CD4-positive, alpha-beta T cell treated with Interleukin-1 beta for 1 hour (primary cell): ENCODE results near the gene ZNRD2.
A peak's percentile ranks its signal among the peaks of the same experiment; 100 is the strongest.
"Not testable (repeated sequence)": the region's sequence is repeated elsewhere in the genome, so short reads cannot be mapped to it uniquely, and the experiment has no call there.

Experiments
- DNase-seq, 2 donors: peaks; one replicate each; pipeline ENCODE4 v3.0.0-alpha.2; 2020 to 2022

The ZNRD2 gene, protein sequence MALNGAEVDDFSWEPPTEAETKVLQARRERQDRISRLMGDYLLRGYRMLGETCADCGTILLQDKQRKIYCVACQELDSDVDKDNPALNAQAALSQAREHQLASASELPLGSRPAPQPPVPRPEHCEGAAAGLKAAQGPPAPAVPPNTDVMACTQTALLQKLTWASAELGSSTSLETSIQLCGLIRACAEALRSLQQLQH

GRCh38 chr11:65569973-65570918 lies at the start of gene ZNRD2:
TSS of gene ZNRD2 (plus strand) at chr11:65570477. CDS start at chr11:65570492, 15 bp downstream.
- peak; percentile 98 to 99 for DNase-seq

DNA sequence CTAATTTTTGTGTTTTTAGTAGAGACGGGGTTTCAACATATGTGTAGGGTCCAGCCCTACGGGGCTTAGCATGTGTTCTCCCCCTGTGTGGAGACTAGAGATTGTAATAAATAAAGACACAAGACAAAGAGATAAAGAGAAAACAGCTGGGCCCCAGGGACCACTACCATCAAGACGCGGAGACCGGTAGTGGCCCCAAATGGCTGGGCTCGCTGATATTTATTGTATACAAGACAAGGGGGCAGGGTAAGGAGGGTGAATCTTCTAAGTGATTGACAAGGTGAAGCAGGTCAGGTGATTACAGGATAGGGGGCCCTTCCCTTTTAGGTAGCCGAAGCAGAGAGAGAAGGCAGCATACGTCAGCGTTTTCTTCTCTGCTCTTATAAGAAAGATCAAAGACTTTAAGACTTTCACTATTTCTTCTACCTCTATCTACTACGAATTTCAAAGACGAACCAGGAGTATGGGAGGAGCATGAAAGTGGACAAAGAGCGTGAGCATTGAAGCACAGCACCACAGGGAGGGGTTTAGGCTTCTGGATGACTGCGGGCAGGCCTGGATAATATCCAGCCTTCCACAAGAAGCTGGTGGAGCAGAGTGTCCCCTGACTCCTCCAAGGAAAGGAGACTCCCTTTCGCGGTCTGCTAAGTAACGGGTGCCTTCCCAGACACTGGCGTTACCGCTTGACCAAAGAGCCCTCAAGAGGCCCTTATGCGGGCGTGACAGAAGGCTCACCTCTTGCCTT lies 48.3 kb upstream of the ZNRD2 start:
- peak; percentile 46 to 50 for DNase-seq

DNA sequence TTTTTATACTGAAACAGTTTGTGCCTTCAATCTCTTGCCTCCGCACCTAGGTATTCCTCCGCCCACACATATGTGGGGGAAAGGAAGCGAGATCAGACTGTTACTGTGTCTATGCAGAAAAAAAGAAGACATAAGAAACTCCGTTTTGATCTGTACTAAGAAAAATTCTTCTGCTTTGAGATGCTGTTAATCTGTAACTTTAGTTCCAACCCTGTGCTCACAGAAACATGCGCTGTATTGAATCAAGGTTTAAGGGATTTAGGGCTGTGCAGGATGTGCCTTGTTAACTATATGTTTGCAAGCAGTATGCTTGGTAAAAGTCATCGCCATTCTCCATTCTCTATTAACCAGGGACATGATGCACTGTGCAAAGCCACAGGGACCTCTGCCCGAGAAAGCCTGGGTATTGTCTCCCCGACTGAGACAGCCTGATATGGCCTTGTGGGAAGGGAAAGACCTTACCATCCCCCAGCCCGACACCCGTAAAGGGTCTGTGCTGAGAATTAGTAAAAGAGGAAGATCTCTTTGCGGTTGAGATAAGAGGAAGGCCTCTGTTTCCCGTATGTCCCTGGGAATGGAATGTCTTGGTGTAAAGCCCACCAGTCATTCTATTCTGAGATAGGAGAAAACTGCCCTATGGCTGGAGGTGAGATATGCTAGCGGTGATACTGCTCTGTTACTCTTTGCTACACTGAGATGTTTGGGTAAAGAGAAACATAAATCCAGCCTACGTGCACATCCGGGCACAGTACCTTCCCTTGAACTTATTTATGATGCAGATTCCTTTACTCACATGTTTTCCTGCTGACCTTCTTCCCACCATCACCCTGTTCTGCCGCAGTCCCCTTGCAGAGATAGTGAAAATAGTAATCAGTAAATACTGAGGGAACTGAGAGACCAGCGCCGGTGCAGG lies 47.3 kb upstream of the ZNRD2 start:
- DNase-seq, result peak; percentile 39

GRCh38 chr11:65523631-65523968 lies 46.7 kb upstream of the ZNRD2 start:
- DNase-seq, result not testable (repeated sequence)

- DNase-seq, result no peak
Measured at GRCh38 chr11:65524014-65524740, 46.1 kb upstream of the ZNRD2 start.

DNA sequence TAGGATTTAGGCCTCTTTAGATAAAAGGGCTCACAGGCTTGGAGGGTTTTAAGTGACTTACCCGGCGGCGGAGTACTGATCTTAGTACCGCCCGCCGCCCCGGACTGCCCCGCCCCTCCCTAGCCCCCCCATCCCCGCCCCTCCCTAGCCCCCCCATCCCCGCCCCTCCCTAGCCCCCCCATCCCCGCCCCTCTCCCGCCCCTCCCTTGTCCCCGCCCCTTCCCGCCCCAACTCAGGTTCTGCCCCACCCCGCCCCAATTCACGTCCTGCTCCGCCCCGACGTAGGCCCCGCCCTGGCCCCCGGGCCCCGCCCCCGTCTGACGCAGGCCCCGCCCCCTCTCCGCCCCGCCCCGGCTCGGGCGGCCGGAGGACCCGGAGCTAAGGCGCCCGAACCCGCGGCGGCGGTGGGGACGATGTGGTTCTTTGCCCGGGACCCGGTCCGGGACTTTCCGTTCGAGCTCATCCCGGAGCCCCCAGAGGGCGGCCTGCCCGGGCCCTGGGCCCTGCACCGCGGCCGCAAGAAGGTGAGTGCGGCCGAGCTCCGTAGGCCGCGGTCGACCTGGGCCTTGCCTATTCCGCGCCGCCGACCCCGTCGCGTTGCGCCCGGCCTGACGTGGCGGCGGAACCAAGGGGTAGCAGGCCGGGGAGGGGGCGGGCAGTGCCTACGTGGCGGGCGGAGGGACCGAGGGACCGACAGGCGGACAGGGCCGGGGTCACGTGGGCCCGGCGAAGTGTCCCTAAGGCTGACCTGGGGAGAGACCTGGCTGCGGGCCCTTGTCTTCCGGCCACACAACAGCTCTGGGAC lies 45.3 kb upstream of the ZNRD2 start, which contains the start of gene SCYL1:
TSS of gene SCYL1 (plus strand) at position 343 of the 805 bp plus-strand sequence. CDS start at position 414, 71 bp downstream.
- peak; percentile 79 to 86 for DNase-seq

- no peak for DNase-seq
Measured at GRCh38 chr11:65525546-65526480, 44.5 kb upstream of the ZNRD2 start.

DNA sequence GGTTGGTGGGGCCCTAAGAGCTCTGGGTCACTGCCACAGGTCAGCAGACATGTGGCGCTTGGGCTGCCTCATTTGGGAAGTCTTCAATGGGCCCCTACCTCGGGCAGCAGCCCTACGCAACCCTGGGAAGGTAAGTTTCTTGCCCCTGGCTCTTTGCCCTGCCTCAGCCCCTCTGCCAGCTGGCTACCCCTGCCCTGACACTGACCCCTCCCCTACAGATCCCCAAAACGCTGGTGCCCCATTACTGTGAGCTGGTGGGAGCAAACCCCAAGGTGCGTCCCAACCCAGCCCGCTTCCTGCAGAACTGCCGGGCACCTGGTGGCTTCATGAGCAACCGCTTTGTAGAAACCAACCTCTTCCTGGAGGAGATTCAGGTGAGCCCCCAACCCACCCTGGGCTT lies 43.5 kb upstream of the ZNRD2 start:
- DNase-seq, result no peak

- no peak for DNase-seq
Measured at GRCh38 chr11:65528819-65529350, 41.4 kb upstream of the ZNRD2 start.

DNA sequence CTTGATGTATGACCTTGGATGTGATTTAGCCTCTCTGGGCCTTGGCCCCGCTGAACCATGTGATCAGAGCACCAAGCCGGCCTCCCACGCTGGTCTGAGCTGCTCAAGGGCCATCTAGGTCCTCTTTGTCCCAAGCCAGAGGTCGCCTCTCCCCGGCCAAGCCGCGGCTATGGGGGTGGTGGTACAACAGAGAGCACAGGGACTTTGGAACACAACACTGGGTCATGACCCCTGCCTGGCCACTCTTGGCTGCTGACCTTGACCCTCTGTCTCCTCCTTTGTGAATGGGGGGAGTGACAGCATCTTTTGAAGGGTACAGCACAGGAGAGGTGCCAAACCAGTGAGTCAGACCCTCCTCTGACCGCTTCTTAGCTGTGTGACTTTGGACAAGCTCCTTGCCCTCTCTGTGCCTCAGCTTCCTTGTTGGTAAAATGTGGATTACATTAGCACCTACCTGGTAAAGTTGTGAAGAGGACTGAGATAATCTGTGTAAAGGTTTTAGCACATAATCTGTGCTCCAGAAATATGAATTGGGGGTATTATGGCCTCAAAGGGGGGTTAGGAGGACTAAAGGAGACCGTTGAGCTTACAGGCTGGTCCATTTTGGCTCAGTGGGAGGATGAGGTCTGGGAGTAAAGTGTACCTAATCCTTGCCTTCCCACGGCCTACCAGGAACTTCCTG lies 40.7 kb upstream of the ZNRD2 start:
- no peak for DNase-seq

DNA sequence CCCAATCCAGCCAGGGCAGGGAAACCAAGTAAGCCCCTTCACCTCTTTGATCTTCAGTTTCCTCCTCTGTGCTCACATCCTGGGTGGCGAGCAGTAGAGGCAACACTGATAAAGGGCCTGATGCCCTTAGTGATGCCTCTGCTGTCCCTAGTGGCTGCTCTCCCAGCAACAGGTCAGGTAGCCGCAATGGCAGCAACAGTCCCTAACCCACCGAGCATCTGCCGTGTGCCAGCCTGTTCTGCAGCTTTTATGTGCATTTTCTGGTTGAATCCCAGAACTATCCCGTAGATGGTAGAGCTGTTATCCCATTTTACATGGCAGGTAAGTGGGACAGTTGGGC lies 40.1 kb upstream of the ZNRD2 start:
- peak; percentile 29 to 37 for DNase-seq

DNA sequence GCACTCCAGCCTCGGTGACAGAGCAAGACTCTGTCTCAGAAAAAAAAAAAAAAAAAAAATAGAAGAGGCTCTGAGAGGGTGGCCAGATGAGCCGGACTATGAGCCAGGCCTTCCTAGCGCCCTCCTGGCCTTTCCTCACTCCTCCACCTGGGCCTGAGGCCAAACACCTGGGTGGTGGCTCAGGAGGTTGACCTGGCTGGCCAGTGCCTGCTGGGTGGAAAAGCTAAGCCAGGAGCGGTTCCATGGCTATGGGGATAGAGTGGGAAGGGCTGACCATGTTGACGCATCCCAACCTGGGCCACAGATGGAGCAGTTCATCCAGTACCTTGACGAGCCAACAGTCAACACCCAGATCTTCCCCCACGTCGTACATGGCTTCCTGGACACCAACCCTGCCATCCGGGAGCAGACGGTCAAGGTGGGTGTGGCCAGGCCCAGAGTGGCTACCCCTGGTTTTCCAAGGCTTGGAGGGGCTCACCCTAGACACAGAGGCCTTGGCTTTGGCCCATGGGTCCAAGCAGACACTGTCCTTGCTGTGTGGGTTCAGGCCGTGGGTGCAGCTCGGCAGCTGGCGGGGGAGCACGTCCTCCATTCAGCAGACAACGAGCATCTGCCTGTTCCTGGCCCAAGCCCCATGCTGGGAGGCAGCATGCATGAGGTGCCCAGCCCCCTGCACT lies 37.8 kb upstream of the ZNRD2 start:
- no peak for DNase-seq

DNA sequence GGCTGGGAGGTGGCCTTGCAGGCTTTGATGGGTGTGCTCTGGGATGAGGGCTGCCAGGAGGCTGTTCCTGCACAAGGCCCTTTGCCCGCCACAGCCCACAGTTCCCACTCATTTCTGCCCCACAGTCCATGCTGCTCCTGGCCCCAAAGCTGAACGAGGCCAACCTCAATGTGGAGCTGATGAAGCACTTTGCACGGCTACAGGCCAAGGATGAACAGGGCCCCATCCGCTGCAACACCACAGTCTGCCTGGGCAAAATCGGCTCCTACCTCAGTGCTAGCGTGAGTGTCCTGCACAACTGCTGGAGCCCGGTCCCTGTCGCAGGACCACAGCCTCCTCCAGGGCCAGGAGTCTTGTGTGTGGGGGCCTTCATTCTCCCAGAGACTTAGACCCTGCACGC lies 35.2 kb upstream of the ZNRD2 start:
- no peak for DNase-seq

DNA sequence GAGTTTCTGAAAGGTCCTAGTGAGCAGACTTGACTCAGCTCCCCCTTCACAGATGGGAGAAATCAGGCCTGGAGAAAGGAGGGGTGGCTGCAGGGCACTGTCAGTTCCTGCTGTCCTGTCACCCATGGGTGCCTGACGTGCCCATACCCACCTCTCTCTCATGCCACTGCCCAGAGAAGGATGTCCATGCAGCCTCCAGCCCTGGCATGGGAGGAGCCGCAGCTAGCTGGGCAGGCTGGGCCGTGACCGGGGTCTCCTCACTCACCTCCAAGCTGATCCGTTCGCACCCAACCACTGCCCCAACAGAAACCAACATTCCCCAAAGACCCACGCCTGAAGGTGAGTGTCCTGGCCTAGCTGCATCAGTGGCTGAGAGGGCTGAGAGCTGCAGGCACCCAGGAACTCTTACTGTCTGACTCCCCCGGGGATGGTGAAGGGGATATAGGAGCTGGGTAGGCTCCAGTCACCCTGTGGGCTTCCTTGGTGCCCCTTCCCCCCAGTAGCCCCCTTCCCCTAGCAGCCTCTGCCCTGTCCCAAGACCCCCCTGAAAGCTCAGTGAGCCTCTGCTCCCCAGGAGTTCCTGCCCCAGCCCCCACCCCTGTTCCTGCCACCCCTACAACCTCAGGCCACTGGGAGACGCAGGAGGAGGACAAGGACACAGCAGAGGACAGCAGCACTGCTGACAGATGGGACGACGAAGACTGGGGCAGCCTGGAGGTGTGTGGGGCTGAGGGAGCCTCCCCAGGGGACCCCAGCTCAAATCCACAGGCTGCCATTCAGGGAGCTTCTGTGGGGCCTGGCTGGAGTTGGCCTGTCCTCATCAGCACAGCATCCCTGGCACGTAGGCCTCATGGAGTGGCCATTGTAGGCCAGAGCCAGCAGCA lies 33.6 kb upstream of the ZNRD2 start:
- DNase-seq, result no peak

GRCh38 chr11:65537296-65537597 lies 33.0 kb upstream of the ZNRD2 start:
- no peak for DNase-seq

GRCh38 chr11:65537620-65538231 lies 32.6 kb upstream of the ZNRD2 start:
- no peak for DNase-seq
